Choroid plexus epithelial cell (primary cell): ENCODE data around the gene EXO1.
A peak's percentile ranks its signal among the peaks of the same experiment; 100 is the strongest.

ENCODE experiments used
- DNase-seq: peaks from one replicate; pipeline ENCODE4 v3.0.0-alpha.2; 2010; ENCODE audit warnings: low read depth
- H3K4me3 ChIP-seq: 2 replicates; pipeline ENCODE4 v1.5.1; 2011; ENCODE audit warnings: low read depth, mild to moderate bottlenecking, control low read depth, low read length, moderate library complexity
- TF ChIP-seq, protein P1 (sequence below): conservative IDR thresholded peaks from 2 replicates; pipeline ENCODE4 v1.5.1; 2011; ENCODE audit warnings: low read depth, mild to moderate bottlenecking, control low read depth, inconsistent platforms, low read length, moderate library complexity

The EXO1 gene

DNA sequence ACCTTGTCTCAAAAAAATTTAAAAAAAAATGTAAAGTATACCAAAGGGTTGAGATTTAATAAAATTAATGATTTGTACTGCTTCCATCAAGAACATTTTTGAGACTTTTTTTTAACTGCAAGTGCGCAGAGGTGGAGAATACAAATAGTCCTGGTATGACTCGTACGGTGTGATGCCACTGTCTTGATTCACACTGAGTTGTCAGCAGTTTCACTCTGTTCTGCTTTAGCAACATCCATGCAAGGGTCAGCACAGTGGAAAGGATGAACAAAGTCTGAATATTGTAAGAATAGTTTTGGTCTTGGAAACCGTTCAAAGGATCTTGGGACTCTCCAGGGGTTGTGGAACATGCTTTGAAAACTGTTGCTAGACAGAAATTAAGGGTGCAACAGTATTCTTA lies 40.2 kb downstream of the EXO1 start:
- TF ChIP-seq, protein P1, sequence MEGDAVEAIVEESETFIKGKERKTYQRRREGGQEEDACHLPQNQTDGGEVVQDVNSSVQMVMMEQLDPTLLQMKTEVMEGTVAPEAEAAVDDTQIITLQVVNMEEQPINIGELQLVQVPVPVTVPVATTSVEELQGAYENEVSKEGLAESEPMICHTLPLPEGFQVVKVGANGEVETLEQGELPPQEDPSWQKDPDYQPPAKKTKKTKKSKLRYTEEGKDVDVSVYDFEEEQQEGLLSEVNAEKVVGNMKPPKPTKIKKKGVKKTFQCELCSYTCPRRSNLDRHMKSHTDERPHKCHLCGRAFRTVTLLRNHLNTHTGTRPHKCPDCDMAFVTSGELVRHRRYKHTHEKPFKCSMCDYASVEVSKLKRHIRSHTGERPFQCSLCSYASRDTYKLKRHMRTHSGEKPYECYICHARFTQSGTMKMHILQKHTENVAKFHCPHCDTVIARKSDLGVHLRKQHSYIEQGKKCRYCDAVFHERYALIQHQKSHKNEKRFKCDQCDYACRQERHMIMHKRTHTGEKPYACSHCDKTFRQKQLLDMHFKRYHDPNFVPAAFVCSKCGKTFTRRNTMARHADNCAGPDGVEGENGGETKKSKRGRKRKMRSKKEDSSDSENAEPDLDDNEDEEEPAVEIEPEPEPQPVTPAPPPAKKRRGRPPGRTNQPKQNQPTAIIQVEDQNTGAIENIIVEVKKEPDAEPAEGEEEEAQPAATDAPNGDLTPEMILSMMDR = no peak
- DNase-seq = peak; percentile 77
- H3K4me3 ChIP-seq = no peak overlapping the region

DNA sequence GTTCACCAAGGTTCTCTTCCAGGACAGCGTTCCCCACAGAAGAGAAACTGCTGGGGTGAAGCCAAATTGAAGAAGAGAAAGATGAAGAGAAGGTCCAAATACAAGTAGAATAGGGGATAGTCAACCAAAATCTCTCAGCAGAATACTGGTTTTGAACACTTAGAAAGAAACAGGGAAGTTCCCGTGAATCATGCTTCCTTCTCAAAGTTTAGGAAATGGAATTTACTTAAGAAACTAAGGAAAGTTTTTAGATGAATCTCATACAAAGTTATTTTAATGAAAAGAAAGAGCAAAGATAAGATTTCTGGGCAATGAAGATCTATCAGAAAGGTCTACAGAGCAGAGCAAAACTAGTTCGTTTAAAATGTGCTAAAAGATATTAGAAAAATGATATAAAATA lies 43.3 kb downstream of the EXO1 start:
- TF ChIP-seq, protein P1 = no peak
- no peak overlapping the region for H3K4me3 ChIP-seq
- no peak for DNase-seq

DNA sequence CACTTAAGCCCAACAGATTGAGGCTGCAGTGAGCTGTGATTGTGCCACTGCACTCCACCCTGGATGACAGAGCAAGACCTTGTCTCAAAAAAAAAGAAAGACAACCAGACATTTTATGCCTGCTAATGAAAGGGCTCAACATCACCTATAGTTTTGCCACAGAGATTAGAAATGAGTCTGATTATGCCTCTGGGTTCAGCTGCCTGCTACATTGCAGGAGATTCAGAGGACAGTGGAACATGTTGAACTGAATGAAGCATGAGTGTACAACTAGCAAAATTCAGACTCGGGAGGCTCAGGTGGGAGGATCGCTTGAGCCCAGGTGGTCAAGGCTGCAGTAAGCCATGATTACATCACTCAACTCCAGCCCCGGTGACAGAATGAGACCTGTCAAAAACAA lies 46.0 kb downstream of the EXO1 start:
- no peak for DNase-seq
- H3K4me3 ChIP-seq = no peak overlapping the region
- TF ChIP-seq, protein P1 = no peak

DNA sequence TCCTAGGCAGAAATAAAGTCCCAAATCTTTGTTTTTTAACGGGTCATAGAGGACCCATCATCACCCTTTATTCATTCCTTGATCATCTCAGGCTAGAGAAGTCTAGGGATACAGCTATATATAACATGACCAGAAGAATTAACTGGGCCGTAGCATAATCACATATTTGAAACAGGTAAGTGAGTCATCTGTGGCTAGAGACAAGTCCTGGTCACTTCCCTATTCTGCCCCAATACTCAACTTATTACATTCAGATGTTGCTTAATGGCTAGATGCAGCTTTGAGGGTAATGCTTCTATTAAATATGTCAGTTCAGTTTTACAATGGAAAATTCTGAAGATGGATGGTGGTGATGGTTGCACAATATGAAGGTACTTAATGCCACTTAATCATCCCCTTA lies 47.0 kb downstream of the EXO1 start:
- no peak overlapping the region for H3K4me3 ChIP-seq
- DNase-seq = no peak
- TF ChIP-seq, protein P1 = no peak

DNA sequence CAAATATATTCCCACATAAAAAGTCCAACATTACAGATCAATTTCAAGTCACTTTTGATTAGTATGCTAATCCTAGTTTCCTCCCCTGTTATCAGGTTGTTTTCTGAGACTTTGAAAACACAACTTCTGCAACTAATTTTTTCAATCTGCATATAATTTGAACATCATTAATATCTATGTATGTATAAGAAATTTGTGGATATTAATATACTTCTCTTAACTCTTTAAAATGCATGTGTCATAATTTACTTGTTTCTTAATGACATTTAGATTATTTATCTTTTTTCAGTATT lies 48.6 kb downstream of the EXO1 start:
- no peak for DNase-seq
- TF ChIP-seq, protein P1 = no peak
- no peak overlapping the region for H3K4me3 ChIP-seq

DNA sequence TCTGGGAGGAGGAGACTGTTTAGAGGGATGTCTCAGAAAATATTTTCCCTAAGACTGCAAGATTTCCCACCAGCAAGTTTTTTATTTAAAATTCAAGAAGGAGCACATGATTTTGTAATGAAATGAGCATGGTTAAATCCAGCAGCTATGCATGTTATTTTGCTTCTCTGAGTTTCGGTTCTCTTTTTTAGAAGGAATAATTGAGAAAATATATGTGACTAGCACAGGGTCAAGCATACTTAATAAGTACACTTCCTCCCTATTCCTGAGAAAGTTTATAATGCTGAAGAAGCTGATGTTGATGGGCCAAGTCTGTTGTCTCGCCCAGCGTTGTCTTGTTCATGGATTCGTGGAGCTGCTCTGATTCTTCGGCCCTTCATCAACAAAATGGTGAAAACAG lies 51.2 kb downstream of the EXO1 start:
- no peak for DNase-seq
- TF ChIP-seq, protein P1 = no peak
- H3K4me3 ChIP-seq = no peak overlapping the region

DNA sequence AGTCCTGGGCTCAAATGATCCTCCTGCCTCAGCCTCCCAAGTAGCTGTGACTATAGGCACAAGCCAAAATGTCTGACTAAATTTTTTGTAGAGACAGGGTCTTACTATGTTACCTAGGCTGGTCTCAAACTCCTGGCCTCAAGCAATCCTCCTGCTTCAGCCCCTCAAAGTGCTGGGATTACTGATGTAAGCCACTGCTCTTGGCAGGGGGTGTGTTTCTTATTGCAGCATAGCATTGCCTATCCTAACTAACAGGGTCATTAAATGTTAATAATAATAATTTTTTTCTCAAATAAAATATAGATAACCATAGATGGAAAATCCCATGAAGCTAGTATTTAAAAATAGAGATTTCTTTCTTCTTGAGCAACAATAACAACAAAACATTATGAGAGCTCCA lies 52.4 kb downstream of the EXO1 start:
- H3K4me3 ChIP-seq = no peak overlapping the region
- TF ChIP-seq, protein P1 = no peak
- no peak for DNase-seq
